ENCODE measurements around the gene LRRC7.

LRRC7 gene

GRCh38 chr1:69589799-69590198 is 22.1 kb downstream of the LRRC7 start:
- no peak for DNase-seq (ENCODE audit: low read depth)

- no peak for DNase-seq (ENCODE audit: low read depth)
Observed at GRCh38 chr1:69592341-69592740, 24.6 kb downstream of the LRRC7 start.

GRCh38 chr1:69595486-69595885 is 27.8 kb downstream of the LRRC7 start:
- no peak for DNase-seq (ENCODE audit: low read depth)

- no peak for DNase-seq (ENCODE audit: low read depth)
Observed at GRCh38 chr1:69611316-69611715, 43.6 kb downstream of the LRRC7 start.

- DNase-seq (ENCODE audit: low read depth), result no peak
Observed at GRCh38 chr1:69613414-69613813, 45.7 kb downstream of the LRRC7 start.

GRCh38 chr1:69638673-69639072 is 71.0 kb downstream of the LRRC7 start:
- DNase-seq (ENCODE audit: low read depth), result no peak

- no peak for DNase-seq (ENCODE audit: low read depth)
Observed at GRCh38 chr1:69639159-69639558, 71.4 kb downstream of the LRRC7 start.

- DNase-seq (ENCODE audit: low read depth), result no peak
Observed at GRCh38 chr1:69643266-69643665, 75.5 kb downstream of the LRRC7 start.

- no peak for DNase-seq (ENCODE audit: low read depth)
Observed at GRCh38 chr1:69645477-69645876, 77.8 kb downstream of the LRRC7 start.

- no peak for DNase-seq (ENCODE audit: low read depth)
Observed at GRCh38 chr1:69648486-69648885, 80.8 kb downstream of the LRRC7 start.

GRCh38 chr1:69649383-69649990 is 81.8 kb downstream of the LRRC7 start:
- no peak for DNase-seq (ENCODE audit: low read depth)

- DNase-seq (ENCODE audit: low read depth), result no peak
Observed at GRCh38 chr1:69650779-69651178, 83.1 kb downstream of the LRRC7 start.

GRCh38 chr1:69651656-69652055 is 83.9 kb downstream of the LRRC7 start:
- no peak for DNase-seq (ENCODE audit: low read depth)

- no peak for DNase-seq (ENCODE audit: low read depth)
Observed at GRCh38 chr1:69657971-69658370, 90.2 kb downstream of the LRRC7 start.

GRCh38 chr1:69661686-69662085 is 94.0 kb downstream of the LRRC7 start:
- no peak for DNase-seq (ENCODE audit: low read depth)

- no peak for DNase-seq (ENCODE audit: low read depth)
Observed at GRCh38 chr1:69662321-69662720, 94.6 kb downstream of the LRRC7 start.

GRCh38 chr1:69671363-69672010 is 103.8 kb downstream of the LRRC7 start:
- DNase-seq (ENCODE audit: low read depth), result no peak

- no peak for DNase-seq (ENCODE audit: low read depth)
Observed at GRCh38 chr1:69673321-69673720, 105.6 kb downstream of the LRRC7 start.

GRCh38 chr1:69679965-69680364 is 112.2 kb downstream of the LRRC7 start:
- DNase-seq (ENCODE audit: low read depth), result no peak

GRCh38 chr1:69686367-69686984 is 118.8 kb downstream of the LRRC7 start:
- no peak for DNase-seq (ENCODE audit: low read depth)

GRCh38 chr1:69688193-69688592 is 120.5 kb downstream of the LRRC7 start:
- no peak for DNase-seq (ENCODE audit: low read depth)

GRCh38 chr1:69691179-69691578 is 123.5 kb downstream of the LRRC7 start:
- DNase-seq (ENCODE audit: low read depth), result no peak

- no peak for DNase-seq (ENCODE audit: low read depth)
Observed at GRCh38 chr1:69693921-69694675, 126.4 kb downstream of the LRRC7 start.
